ENCODE data around the gene KIF26A.
A peak's percentile ranks its signal among the peaks of the same experiment; 100 is the strongest.

KIF26A gene

GRCh38 chr14:104150136-104151025 lies 12.0 kb downstream of the KIF26A start:
- no peaks in the 10 kb centered on the region for H3K9me3 ChIP-seq (ENCODE audit: control insufficient read depth, insufficient read depth, low read depth, low read length)
- H3K36me3 ChIP-seq (ENCODE audit: control insufficient read depth in 2 of 2, insufficient read depth in 1 of 2, low read length in 2 of 2): peaks cover 0 to 17% of the 10 kb centered on the region in 2 experiments; a peak in 1 of 3 replicates
- peaks cover 11% of the 10 kb centered on the region for H3K4me1 ChIP-seq (ENCODE audit: control insufficient read depth, insufficient read depth, low read length)
- ChIA-PET CTCF (interaction anchor here (0.7 kb wide), 2 partner anchors 11 to 488 kb away, joined by 3 to 4 read pairs; no protein-coding TSS in a partner anchor), POLR2A (no interaction called here)
- H3K27ac ChIP-seq (ENCODE audit: extremely low read depth, low read depth, low read length): peak overlapping the region; percentile 56; the same call in 1 of the 2 replicates
- no peak overlapping the region for H3K4me3 ChIP-seq (ENCODE audit: low read depth, low read length)
- TF ChIP-seq PRDM10 (tag by site-specific recombination; IDR thresholded peaks at IDR 0.05) (0 out of 2 replicates have a peak, but pooled peaks have one; percentile 11), ZNF24 (tag by site-specific recombination; IDR thresholded peaks at IDR 0.05) (0 out of 2 replicates have a peak, but pooled peaks have one; percentile 52), KLF1 (tag by site-specific recombination; IDR thresholded peaks at IDR 0.05) (peak; percentile 32; the same call in 1 of the 2 replicates), ZNF610 (tag by site-specific recombination; IDR thresholded peaks at IDR 0.05; ENCODE audit: borderline replicate concordance) (no peak), ZNF211 (tag by site-specific recombination; IDR thresholded peaks at IDR 0.05; ENCODE audit: low read depth) (no peak), ZNF341 (tag by site-specific recombination; IDR thresholded peaks at IDR 0.05; ENCODE audit: low read depth) (peak; percentile 27; the same call in 1 of the 2 replicates), ZNF777 (tag by site-specific recombination; IDR thresholded peaks at IDR 0.05; ENCODE audit: borderline replicate concordance) (no peak), ZEB2 (tag by site-specific recombination; IDR thresholded peaks at IDR 0.05) (peak; percentile 66), ZSCAN16 (tag by site-specific recombination; IDR thresholded peaks at IDR 0.05) (peak; percentile 27), ZNF555 (tag by site-specific recombination; conservative IDR thresholded peaks at IDR 0.05) (no peak), EGR2 (tag by site-specific recombination; IDR thresholded peaks at IDR 0.05; ENCODE audit: low read depth) (0 out of 2 replicates have a peak, but pooled peaks have one; percentile 18), INSM2 (tag by site-specific recombination; IDR thresholded peaks at IDR 0.05) (peak; percentile 49; the same call in 1 of the 2 replicates), ZFHX2 (tag by site-specific recombination; conservative IDR thresholded peaks at IDR 0.05) (peak; percentile 62), ZNF140 (tag by site-specific recombination; IDR thresholded peaks at IDR 0.05) (no peak), KLF8 (tag by site-specific recombination; IDR thresholded peaks at IDR 0.05) (0 out of 2 replicates have a peak, but pooled peaks have one; percentile 35), ZXDB (tag by site-specific recombination; IDR thresholded peaks at IDR 0.05) (peak; percentile 21; the same call in 1 of the 2 replicates), ZSCAN30 (tag by site-specific recombination; IDR thresholded peaks at IDR 0.05) (peak; percentile 42), ZBTB10 (tag by site-specific recombination; IDR thresholded peaks at IDR 0.05) (peak; percentile 59; the same call in 1 of the 2 replicates), ZNF76 (tag by site-specific recombination; IDR thresholded peaks at IDR 0.05; ENCODE audit: borderline replicate concordance, low read depth) (peak; percentile 89), ZNF324 (tag by site-specific recombination; IDR thresholded peaks at IDR 0.05) (peak; percentile 74), ZNF155 (tag by site-specific recombination; IDR thresholded peaks at IDR 0.05) (no peak)
- TF ChIP-seq, protein P1, sequence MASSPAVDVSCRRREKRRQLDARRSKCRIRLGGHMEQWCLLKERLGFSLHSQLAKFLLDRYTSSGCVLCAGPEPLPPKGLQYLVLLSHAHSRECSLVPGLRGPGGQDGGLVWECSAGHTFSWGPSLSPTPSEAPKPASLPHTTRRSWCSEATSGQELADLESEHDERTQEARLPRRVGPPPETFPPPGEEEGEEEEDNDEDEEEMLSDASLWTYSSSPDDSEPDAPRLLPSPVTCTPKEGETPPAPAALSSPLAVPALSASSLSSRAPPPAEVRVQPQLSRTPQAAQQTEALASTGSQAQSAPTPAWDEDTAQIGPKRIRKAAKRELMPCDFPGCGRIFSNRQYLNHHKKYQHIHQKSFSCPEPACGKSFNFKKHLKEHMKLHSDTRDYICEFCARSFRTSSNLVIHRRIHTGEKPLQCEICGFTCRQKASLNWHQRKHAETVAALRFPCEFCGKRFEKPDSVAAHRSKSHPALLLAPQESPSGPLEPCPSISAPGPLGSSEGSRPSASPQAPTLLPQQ (tag by site-specific recombination; IDR thresholded peaks at IDR 0.05): no peak
- TF ChIP-seq, protein P2, sequence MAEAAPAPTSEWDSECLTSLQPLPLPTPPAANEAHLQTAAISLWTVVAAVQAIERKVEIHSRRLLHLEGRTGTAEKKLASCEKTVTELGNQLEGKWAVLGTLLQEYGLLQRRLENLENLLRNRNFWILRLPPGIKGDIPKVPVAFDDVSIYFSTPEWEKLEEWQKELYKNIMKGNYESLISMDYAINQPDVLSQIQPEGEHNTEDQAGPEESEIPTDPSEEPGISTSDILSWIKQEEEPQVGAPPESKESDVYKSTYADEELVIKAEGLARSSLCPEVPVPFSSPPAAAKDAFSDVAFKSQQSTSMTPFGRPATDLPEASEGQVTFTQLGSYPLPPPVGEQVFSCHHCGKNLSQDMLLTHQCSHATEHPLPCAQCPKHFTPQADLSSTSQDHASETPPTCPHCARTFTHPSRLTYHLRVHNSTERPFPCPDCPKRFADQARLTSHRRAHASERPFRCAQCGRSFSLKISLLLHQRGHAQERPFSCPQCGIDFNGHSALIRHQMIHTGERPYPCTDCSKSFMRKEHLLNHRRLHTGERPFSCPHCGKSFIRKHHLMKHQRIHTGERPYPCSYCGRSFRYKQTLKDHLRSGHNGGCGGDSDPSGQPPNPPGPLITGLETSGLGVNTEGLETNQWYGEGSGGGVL (tag by site-specific recombination; IDR thresholded peaks at IDR 0.05): peak; percentile 63; the same call in 1 of the 2 replicates

Data from HEK293 (cell line).